ENCODE data around the gene SPACA5.
"Not testable (repeated sequence)": the region's sequence is repeated elsewhere in the genome, so short reads cannot be mapped to it uniquely, and the experiment has no call there.

The SPACA5 gene

GRCh38 chrX:48022100-48022499 is 15.3 kb downstream of the SPACA5 start:
- DNase-seq = no peak

- DNase-seq = no peak
Measured at GRCh38 chrX:48022738-48023137, 15.9 kb downstream of the SPACA5 start.

- peak; percentile 69 for DNase-seq
Measured at GRCh38 chrX:48025561-48025960, 18.8 kb downstream of the SPACA5 start.

- not testable (repeated sequence) for DNase-seq
Measured at GRCh38 chrX:48027545-48027944, 20.8 kb downstream of the SPACA5 start.

GRCh38 chrX:48028091-48028490 is 21.3 kb downstream of the SPACA5 start:
- no peak for DNase-seq

- no peak for DNase-seq
Measured at GRCh38 chrX:48030237-48030636, 23.4 kb downstream of the SPACA5 start.

- not testable (repeated sequence) for DNase-seq
Measured at GRCh38 chrX:48030641-48031173, 23.9 kb downstream of the SPACA5 start.

- DNase-seq = no peak
Measured at GRCh38 chrX:48035891-48036290, 29.1 kb downstream of the SPACA5 start.

- no peak for DNase-seq
Measured at GRCh38 chrX:48043056-48043455, 36.3 kb downstream of the SPACA5 start.

GRCh38 chrX:48045410-48046311 is 38.9 kb downstream of the SPACA5 start:
- no peak for DNase-seq

- no peak for DNase-seq
Measured at GRCh38 chrX:48046846-48047245, 40.1 kb downstream of the SPACA5 start.

- DNase-seq = no peak
Measured at GRCh38 chrX:48058621-48059295, 52.0 kb downstream of the SPACA5 start.

GRCh38 chrX:48059296-48059639 is 52.5 kb downstream of the SPACA5 start:
- no peak for DNase-seq

Data from RPMI8226 (cell line).